Activated naive CD4-positive, alpha-beta T cell treated with anti-CD3 and anti-CD28 coated beads, Interleukin-2, amount 10 ng/mL, durations not matched to agents 7 days and 5 days (primary cell): Measurements from ENCODE around the gene GUCY2D.

Source experiments
- CTCF ChIA-PET: fragments of 350-600 bp; sonication (Branson Sonifier 250); formaldehyde crosslinking; loops from one replicate; lab custom pipeline; 2021; ENCODE audit warnings: antibody characterized with exemption; lab: Charles Lee
- DNase-seq: peaks from one replicate; pipeline ENCODE4 v3.0.0-alpha.2; 2020
- H3K27ac Mint-ChIP-seq: one replicate; pipeline ENCODE4 v1.8.0; 2021; ENCODE audit warnings: mild to moderate bottlenecking, moderate library complexity, mixed read lengths
- H3K27me3 Mint-ChIP-seq: one replicate; pipeline ENCODE4 v1.8.0; 2021; ENCODE audit warnings: mild to moderate bottlenecking, mixed read lengths
- H3K36me3 Mint-ChIP-seq: one replicate; pipeline ENCODE4 v1.8.0; 2021; ENCODE audit warnings: mixed read lengths
- H3K4me1 Mint-ChIP-seq: one replicate; pipeline ENCODE4 v1.8.0; 2021; ENCODE audit warnings: mixed read lengths
- H3K4me3 Mint-ChIP-seq: one replicate; pipeline ENCODE4 v1.8.0; 2021; ENCODE audit warnings: mild to moderate bottlenecking, moderate library complexity, mixed read lengths
- H3K9me3 Mint-ChIP-seq: one replicate; pipeline ENCODE4 v1.8.0; 2021; ENCODE audit warnings: mixed read lengths

The GUCY2D gene

DNA sequence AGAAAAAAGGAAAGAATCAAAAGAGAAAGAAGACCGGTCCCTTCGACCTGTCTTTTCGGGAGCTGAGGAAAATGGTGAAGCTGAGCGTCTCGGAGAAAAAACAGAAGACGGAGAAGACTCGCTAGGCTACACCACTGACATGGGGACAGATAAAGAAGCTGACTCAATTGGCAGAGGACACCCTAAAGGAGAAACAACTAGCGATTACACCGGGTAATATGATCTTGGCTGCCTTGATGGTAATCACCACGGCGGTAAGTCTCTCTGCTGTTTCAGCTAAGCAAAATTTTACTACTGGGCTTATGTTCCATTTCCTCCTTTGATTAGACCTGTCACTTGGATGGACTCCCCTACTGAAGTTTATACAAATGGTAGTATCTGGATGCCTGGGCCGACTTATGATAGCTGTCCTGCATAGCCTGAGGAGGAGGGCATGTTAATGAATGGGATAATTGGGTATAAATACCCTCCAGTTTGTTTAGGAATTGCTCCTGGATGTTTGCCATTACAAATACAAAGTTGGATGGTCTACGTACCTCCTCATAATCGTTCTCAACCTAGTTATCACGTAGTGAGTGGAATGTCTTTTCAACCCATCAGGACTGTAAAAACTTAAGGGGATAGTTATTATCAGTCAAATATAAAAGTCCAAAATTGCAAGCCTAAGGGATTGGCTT lies 60.5 kb downstream of the GUCY2D start:
- CTCF ChIA-PET: interaction anchor here (0.9 to 8.4 kb wide), 7 partner anchors 9 to 66 kb away, joined by 3 to 134 read pairs (median 4); no protein-coding TSS in a partner anchor
- Mint-ChIP-seq H3K4me3 (no peak overlapping the region), H3K27ac (no peak overlapping the region), H3K36me3 (no peaks in the 10 kb centered on the region), H3K9me3 (no peaks in the 10 kb centered on the region), H3K27me3 (peaks cover 93% of the 10 kb centered on the region), H3K4me1 (peaks cover 3% of the 10 kb centered on the region)
- no peak for DNase-seq

- peaks cover 92% of the 10 kb centered on the region for H3K27me3 Mint-ChIP-seq
- no peaks in the 10 kb centered on the region for H3K9me3 Mint-ChIP-seq
- no peak overlapping the region for H3K4me3 Mint-ChIP-seq
- CTCF ChIA-PET: no interaction called here
- H3K27ac Mint-ChIP-seq: no peak overlapping the region
- H3K36me3 Mint-ChIP-seq: no peaks in the 10 kb centered on the region
- H3K4me1 Mint-ChIP-seq: no peaks in the 10 kb centered on the region
- DNase-seq: no peak
These were observed 61.5 kb downstream of the GUCY2D start for GRCh38 chr17:8063761-8064534.

DNA sequence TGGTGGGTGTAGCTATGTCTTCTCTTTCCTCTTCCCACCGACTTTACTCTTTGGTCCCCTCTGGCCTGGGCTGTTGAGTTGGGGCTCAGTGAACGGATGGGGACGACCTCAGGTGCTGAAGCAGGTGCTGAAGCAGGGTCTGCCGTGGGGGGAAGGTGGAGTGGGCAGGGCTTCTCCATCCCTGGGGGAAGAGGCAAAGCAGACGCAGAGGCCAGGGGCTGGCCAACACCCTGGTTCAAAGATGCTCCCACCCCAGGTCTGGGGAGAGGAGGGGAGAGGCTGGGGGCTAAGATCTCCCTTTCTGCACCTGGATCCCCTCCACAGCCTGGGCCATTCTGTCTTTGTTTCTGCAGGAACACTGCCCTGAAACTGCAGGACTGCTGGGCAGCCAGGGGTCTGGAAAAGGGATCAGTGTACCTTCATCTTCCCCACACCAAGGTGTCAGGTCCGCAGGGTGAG lies 62.2 kb downstream of the GUCY2D start:
- no peaks in the 10 kb centered on the region for H3K36me3 Mint-ChIP-seq
- no peak for DNase-seq
- no peak overlapping the region for H3K27ac Mint-ChIP-seq
- no peaks in the 10 kb centered on the region for H3K4me1 Mint-ChIP-seq
- H3K9me3 Mint-ChIP-seq: no peaks in the 10 kb centered on the region
- peaks cover 92% of the 10 kb centered on the region for H3K27me3 Mint-ChIP-seq
- CTCF ChIA-PET: no interaction called here
- no peak overlapping the region for H3K4me3 Mint-ChIP-seq

DNA sequence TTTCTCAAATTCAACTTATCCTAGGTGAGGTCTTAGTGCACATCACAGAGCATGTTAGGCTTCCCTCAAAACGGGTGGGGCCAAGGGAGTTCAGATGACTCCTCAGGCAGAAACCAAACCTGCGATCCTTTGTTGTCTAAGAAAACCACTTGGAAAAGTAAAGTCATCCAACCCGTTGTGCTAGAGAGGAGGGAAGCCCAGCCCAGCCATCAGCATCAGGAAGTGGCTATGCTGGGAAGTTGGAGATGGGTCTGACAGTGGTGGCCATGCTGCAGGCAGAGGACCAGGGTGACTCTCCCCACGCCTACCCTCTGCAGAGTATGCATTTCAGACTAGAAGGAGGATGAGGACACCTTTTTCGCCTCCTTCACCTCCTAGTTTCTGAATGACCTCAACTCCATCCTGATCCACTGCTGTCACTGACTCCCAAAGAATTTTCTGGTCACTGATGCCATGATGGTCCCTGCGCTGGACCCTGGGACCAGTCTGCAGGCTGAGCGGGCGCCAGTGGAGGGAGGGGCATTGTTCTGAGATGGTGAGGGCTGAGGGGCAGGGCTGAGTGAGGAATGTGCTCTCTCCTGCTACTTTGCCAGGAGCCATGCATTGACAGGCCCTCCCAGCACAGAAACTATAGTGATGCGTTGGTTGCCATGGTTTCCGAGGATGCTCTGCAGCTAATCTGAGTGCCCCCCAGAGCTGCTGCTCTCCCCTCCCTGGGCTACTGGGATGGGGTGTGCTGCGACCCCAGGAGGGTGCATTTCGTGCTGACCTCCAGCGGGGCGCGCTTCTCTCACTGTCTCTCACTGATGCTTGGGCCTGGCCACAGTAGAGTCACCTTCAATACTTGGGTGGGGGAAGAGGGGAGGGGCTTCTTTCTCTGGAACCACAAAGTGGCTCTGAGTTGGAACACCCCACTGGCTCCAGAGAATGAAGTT lies 64.7 kb downstream of the GUCY2D start:
- Mint-ChIP-seq H3K4me3 (no peak overlapping the region), H3K27me3 (peaks cover 97% of the 10 kb centered on the region), H3K27ac (no peak overlapping the region), H3K4me1 (peaks cover 3% of the 10 kb centered on the region), H3K36me3 (no peaks in the 10 kb centered on the region), H3K9me3 (no peaks in the 10 kb centered on the region)
- DNase-seq: no peak
- CTCF ChIA-PET: no interaction called here

- H3K4me3 Mint-ChIP-seq: no peak overlapping the region
- CTCF ChIA-PET: interaction anchor here (7.7 kb wide), 1 partner anchor 8 kb away, joined by 134 read pairs; no protein-coding TSS in a partner anchor
- H3K27me3 Mint-ChIP-seq: peaks cover 97% of the 10 kb centered on the region
- peaks cover 9% of the 10 kb centered on the region for H3K4me1 Mint-ChIP-seq
- no peak overlapping the region for H3K27ac Mint-ChIP-seq
- no peaks in the 10 kb centered on the region for H3K36me3 Mint-ChIP-seq
- no peaks in the 10 kb centered on the region for H3K9me3 Mint-ChIP-seq
- DNase-seq: no peak
These were observed 65.4 kb downstream of the GUCY2D start for GRCh38 chr17:8067806-8068205.

DNA sequence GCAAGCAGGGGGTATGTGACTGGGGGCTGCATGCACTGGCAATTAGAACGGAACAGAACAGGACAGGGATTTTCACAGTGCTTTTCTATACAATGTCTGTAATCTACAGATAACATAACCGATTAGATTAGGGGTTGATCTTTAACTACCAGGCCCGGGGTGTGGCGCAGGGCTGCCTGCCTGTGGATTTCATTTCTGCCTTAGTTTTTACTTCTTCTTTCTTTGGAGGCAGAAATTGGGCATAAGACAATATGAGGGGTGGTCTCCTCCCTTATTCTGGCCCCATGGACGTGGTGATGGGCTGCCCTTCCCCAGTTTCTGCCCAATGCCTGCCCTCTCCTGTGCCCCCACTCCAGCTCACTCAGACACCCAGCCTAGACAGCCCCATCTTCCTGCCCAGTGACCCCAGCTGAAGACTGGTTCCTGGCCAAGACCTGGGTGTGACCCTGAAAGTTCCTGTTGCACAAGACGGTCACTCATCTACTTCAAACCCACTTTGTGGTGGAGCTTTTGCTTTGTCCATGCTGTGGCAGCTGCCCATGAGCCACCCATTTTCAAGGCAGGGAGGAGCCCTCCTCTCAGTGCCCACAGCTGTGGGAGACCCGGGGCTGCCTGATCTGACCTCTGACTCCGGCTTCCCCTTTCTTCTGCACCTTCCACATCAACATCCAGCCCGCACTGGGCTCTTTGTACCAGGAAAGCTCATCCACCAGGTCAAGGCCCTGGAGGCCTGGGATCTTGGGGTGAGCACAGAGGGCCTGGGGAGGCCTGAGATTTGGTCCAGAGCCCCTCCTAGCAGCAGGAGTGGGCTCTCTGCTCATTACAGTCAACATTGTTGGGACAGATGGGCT lies 66.5 kb downstream of the GUCY2D start:
- DNase-seq: no peak
- Mint-ChIP-seq H3K4me1 (peaks cover 19% of the 10 kb centered on the region), H3K27me3 (peaks cover 97% of the 10 kb centered on the region), H3K27ac (no peak overlapping the region), H3K4me3 (no peak overlapping the region), H3K9me3 (no peaks in the 10 kb centered on the region), H3K36me3 (no peaks in the 10 kb centered on the region)
- CTCF ChIA-PET: interaction anchor here (0.5 to 7.7 kb wide), 6 partner anchors 10 to 50 kb away, joined by 3 to 134 read pairs (median 5); no protein-coding TSS in a partner anchor

GRCh38 chr17:8069587-8069860 lies 67.1 kb downstream of the GUCY2D start:
- Mint-ChIP-seq H3K9me3 (no peaks in the 10 kb centered on the region), H3K36me3 (no peaks in the 10 kb centered on the region), H3K4me3 (no peak overlapping the region), H3K4me1 (peaks cover 25% of the 10 kb centered on the region), H3K27ac (no peak overlapping the region), H3K27me3 (peaks cover 97% of the 10 kb centered on the region)
- CTCF ChIA-PET: interaction anchor here (0.5 to 7.7 kb wide), 6 partner anchors 10 to 50 kb away, joined by 3 to 134 read pairs (median 5); no protein-coding TSS in a partner anchor
- no peak for DNase-seq
